ENCODE measurements around the gene HNRNPF.

Gene HNRNPF

DNA sequence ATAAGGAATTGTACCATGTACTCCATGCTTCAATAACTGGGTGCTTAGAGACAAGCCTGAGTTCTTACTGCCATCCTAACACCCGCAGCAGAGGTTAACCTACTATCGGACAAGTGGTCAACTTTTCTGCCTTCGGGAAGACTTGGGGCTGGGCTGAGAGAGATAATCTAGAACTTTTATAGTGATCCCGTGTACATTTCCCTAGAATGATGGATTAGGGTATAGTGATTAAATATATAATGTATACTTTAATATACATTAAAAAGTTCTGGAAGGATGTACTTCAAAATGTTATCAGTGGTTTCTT is 12.2 kb upstream of the HNRNPF start:
- DNase-seq: no peak

DNA sequence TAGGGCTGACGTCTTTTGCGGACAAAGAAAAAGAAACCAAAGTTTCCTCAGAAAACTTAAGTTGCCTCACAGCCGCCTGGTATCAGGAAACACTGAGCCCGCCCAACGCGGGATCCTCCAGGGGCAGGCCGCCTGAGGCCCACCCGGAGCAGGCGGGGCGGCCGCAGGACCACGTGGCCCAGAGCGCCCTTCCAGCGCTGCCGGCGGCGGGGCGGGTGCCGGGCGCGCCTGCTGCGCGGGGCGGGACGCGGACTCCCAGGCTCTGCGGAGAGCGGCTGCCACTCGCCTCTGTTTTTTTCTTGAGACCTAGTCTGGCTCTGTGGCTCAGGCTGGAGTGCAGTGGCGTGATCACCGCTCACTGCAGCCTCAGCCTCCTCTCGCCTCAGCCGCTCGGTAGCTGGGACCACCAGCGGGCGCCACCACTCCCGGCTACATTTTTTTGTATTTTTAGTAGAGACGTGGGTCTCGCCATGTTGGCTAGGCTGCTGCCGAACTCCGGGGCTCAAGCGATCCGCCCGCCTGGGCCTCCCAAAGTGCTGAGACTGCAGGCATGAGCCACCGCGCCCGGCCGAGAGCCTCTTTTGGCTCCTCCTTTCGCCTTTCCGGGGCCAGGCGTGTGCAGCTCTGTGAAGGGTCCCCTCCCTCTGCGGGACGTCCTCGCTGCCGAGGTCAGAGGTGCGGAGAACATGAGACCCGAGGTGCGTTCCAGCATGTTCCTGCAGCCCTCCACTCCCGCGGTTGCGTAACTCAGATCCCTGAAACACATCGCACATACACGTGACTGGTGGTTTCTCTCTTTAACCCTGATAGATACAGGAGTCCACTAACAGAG is 11.6 kb upstream of the HNRNPF start:
- peak; percentile 95 to 96 for DNase-seq

DNA sequence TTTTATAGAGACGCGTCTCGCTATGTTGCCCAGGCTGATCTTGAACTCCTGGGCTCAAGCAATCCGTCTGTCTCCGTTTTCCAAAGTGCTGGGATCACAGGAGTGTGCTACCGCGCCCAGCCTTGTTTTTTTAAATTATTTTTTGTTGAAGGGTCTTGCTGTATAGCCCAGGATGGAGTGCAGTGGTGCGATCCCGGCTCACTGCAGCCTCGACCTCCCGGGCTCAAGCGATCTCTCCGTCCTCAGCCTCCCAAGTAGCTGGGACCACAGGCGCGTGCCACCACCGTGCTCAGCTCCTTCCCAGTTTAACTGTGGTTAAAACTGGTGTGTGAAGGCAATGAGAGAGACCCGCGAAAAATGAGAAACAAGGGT is 11.0 kb upstream of the HNRNPF start:
- DNase-seq: no peak

DNA sequence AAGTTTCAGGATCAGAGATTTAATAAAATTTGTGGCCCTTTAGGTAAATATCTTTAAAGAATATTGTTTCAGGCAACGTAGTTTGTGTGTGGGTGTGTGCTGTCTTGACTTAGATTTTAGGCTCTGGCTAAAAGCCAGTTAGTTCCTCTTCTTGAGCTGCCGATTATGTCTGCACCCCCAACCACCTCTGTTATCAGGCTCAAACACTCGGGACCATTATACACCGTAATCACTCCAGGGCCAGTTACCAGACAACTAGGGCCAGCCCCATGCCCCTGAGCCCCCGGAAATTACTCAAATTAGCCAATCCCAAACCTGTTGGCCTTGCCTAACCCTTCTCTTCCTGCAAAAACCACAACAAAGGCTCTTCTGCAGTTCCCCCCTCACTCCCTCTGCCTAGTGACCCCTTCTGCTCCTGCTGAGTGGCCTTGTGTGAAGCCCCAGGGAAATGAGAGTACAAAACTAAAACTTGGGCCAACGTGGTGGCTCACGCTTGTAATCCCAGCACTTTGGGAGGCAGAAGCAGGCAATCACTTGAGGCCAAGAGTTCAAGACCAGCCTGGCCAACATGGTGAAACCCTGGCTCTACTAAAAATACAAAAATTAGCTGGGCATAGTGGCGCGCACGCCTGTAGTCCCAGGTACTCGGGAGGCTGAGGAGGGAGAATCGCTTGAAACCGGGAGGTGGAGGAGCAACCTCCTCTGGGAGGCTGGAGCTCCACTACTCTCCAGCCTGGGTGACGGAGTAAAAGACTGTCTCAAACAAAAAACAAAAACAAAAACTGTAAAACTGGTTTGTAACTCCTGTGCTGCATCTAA is 9.2 kb upstream of the HNRNPF start:
- peak; percentile 68 to 75 for DNase-seq

DNA sequence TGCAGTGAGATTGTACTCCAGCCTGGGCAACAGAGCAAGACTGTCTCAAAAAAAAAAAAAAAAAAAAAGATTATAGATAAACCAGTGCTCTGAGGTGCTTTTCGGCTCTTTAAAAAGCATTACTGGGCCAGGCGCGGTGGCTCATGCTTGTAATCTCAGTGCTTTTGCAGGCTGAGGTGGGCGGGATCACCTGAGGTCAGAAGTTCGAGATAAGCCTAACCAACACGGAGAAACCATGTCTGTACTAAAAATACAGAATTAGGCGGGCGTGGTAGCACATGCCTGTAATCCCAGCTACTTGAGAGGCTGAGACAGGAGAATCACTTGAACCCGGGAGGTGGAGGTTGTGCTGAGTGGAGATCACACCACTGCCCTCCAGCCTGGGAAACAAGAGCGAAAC is 6.6 kb upstream of the HNRNPF start:
- no peak for DNase-seq

DNA sequence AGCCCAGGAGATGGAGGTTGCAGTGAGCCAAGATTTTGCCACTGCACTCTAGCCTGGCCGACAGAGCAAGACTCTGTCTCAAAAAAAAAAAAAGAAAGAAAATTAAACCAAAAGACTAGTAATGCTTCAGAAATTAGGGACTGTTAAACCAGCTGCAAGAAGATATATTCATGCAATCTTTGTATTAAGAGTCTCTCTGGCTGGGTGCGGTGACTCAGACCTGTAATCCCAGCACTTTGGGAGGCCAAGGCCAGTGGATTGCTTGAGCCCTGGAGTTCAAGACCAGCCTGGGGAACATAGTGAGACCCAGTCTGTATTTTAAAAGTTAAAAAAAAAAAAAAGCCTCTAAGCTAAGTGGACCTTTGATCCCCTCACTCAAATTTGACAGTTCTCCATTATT is 2.5 kb upstream of the HNRNPF start:
- DNase-seq: no peak

DNA sequence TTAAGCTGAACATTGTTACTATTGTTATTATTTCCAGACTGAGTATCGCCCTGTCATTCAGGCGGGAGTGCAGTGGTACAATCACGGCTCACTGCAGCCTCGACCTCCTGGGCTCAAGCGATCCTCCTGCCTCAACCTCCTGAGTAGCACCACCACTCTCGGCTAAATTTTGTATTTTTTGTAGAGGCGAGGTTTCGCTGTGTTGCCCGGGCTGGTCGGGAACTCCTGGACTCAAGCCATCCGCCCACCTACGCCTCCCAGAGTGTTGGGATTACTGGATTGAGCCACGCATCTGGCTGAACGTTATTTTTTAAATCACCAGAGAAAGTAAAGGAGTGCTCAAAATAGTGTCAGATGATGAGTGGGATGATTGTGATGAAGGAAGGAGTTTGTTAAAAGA is 1.4 kb upstream of the HNRNPF start:
- DNase-seq: no peak

DNA sequence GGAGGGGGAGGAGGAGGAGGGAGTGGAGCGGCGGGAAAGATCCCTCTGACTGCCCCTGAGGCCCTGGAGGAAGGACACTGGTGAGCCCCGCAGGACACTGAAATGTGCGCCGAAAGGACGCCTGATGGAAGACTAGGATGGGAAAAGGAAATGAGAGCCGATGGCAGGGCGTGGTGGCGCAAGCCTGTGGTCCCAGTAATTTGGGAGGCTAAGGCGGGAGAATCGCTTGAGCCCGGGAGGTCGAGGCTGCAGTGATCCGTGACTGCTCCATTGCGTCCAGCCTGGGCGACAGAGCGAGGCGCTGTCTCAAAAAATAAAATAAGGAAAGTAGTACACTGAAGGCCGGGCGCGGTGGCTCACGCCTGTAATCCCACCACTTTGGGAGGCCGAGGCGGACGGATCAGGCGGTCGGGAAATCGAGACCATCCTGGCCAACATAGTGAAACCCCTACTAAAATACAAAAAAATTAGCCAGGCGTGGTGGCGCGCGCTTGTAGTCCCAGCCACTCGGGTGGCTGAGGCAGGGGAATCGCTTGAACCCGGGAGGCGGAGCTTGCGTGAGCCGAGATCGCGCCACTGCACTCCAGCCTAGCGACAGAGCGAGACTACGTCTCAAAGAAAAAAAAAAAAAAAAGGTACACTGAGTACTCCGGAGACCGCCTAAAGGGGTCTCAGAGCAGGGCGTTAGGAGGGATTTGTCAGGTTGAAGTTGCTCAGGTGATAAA is 561 bp upstream of the HNRNPF start:
- DNase-seq: peak; percentile 40 to 46

DNA sequence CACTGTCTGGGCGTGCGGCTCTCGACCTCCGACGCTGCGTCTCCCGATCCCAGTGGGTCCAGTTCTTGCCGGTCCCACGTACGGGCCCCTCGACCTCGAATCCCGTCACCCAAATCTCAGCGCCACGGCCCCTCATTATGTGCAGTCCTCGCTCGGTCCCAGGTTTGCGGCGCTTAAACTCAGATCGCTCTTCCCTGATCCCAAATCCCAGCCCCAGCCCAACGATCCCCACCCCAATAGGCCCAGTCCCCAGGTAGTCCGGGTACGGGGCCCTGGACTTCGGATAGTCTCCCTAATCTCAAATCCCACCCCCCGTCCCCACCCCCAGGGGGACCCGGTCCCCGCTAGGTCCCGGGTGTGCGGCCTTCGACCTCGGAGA is 666 bp downstream of the HNRNPF start:
- no peak for DNase-seq

DNA sequence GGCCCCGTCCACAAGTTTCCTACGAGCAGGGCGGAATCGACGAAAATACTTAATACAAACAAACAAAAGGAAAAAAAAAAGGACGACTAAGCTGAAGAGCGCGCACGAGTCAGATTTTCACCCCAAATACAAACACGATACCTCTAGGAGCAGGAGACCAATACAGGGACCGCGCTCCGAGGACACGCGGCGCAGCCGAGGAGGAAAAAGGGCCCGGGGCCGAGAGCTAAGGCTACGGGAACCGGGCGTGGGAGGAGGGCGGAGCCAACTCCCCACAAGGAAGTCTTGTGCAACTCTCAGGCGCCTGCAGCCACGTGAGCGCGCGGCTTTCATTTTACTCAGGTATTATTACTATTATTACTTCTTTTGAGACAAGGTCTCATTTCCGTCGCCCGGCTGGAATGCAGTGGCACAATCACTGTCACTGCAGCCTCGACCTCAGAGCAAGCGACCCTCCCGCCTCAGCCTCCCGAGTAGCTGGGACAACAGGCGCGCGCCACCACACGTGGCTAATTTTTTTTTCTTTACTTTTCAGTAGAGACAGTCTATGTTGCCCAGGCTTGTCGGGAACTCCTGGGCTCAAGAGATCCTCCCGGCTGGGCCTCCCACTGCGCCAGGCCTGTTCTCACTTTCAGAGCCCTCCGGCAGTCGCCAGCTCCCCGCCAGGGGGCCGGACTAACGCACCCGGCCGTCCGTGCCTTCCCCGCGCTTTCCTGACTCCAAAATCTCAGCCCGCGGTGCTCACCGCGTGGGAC is 1.2 kb downstream of the HNRNPF start:
- DNase-seq: peak; percentile 92 to 97

DNA sequence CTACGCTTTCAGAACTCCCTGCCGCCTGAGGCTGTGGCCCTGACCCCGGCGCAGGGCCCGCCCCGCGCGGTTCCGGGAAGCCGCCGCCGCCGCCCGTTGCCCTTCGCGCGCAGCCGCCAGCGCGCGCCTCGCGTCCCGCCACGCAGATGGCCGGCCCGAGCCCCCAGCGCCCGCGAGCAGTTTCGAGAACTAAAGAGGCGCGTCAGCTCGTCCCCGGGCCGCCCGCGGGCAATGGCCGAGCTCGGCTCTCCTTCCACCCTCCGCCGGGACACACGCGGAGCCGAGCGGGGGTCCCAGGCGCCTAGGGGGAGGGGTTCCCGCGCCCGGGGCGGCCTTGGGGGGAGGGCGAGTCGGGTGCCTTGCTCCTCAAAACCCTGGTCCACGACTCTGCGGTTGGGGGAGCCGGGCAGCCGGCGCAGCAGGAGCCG is 1.8 kb downstream of the HNRNPF start:
- peak; percentile 54 to 66 for DNase-seq

DNA sequence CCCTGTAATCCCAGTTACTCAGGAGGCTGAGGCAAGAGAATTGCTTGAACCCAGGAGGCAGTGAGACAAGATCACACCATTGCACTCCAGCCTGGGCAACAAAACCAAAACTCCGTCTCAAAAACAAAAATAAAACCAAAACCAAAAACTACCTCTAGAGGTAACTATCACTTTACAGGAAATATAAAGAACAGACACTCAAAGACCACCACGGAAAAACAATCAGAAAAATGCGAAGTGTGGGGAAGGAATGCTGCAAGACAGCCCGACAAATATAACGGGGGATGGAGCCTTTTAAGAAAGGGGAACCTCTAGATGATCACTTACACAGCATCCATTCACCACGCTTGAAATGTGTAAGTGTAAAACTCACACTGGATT is 4.3 kb downstream of the HNRNPF start:
- peak in 1 of 2 donors; percentile 23 for DNase-seq

DNA sequence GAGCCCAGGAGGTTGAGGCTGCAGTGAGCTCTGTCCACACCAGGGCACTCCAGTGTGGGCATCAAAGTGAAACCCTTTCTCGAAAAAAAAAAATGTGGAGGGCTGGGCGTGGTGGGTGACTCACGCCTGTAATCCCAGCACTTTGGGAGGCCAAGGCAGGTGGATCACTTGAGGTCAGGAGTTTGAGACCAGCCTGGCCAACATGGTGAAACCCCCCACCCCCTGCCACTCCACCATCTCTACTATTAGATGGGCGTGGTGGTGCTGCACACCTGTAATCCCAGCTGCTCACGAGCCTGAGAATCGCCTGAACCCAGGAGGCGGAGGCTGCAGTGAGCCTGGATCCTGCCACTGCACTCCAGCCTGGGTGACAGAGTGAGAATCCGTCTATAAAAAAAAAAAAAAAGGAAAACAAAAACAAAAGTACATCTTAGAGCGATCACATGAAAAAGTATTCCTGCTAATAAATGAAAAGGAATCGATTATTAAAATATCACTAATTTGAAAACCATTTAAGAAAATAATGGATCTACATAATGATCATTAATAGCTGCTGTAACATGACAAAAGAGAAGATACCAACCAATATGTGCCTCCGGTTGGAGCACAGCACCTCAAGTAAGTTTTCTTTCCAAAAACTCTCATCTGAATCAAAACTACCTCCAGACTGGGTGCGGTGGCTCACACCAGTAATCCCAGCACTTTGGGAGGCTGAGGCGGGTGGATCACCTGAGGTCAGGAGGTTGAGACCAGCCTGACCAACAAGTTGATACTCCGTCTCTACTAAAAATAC is 4.9 kb downstream of the HNRNPF start:
- no peak for DNase-seq

DNA sequence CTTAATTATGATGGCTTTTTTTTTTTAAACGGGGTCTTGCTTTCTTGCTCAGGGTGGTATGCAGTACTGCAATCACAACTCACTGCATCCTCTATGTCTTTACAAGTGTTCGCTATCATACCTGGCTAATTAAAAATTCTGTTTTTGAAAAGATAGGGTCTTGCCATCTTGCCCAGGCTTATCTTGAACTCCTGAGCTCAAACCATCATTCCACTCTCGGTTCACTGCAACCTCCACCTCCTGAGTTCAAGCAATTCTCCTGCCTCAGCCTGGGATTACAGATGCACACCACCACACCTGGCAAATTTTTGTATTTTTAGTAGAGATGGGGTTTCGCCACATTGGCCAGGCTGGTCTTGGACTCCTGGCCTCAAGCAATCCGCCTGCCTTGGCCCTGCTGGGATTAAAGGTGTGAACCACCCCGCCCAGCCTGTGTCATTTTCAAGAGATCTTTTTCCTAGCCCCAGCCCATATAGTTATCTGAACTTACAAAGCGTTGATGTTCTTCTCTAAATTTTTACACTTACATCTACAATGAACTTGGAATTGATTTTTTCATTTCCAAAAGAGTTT is 6.0 kb downstream of the HNRNPF start:
- no peak for DNase-seq

DNA sequence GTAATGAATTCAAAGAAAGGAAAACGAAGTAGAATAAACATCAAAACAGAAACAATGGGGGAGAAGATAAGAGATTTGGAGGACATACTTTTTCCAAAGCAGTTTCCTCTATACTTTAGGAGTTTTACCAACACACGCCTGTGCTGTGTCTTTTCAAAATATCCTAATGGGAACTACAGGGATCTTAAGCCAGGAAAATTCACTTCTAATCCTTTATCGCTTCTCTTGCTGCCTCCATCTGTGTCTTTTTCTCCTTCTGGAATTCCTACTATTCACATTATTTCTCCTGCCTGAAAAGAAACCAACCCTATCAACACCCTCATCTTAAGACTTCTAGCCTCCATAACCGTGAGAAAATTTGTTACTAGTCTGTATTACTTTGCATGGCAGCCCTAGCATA is 6.8 kb downstream of the HNRNPF start:
- DNase-seq: no peak

DNA sequence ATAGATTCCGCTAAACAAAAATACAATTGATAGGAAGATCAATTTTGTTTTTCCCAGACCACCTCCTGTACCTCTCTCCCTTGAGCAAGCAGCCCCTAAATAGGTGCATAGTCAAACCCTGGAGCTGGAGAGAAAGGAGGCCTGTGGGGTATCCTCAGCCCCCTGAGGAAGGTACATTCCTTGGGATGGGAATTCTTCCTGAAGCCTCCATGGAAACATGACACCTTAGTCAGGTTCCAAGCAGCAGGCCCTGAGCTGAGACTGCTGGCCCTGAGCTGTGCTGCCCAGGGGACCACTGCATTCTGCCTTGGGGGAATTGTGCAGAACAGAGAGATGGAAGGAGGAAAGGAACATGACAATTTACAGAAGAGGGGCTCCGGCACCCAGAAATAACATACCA is 7.4 kb downstream of the HNRNPF start:
- DNase-seq: no peak

DNA sequence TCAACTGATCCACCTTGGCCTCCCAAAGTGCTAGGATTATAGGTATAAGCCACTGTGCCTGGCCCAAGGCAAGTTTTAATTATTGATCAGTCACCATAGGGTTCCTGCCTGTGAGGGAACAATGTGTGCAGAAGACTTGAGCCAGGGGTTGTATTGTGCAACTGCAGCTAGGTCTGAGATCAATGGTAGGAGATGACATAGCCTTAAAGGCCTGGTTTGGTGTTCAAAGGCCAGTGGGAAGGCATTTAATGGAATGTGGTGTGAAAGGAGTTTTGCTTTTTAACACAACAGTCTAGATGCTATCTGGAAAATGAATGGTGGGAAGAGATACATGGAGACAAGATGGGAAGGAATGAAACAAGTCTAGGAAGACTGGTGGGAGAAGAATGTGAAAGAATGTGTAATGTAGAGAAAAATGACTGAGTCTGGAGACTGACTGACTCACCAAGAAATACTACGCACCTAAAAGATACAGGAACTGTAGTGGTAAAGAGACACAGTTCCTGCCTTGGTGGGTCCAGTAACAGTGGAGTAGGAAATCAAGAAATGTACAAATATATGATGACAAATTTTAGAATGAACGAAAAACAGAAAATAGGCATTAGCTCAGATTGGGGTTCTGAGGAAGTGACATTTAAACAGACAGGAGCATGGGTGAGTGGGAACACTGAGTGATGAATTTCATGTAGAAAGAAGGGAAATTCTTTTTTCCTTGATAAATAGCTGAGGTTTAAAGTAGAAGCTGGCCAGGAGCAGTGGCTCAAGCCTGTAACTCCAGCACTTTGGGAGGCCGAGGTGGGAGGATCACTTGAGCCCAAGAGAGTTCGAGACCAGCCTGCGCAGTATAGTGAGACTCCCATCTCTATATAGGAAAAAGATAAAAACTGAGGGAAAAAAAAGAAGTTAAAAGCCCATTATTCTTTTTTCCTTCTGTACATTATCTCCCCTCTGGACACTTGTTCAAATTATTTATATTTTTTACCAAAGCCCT is 9.4 kb downstream of the HNRNPF start:
- DNase-seq: peak; percentile 29 to 39

DNA sequence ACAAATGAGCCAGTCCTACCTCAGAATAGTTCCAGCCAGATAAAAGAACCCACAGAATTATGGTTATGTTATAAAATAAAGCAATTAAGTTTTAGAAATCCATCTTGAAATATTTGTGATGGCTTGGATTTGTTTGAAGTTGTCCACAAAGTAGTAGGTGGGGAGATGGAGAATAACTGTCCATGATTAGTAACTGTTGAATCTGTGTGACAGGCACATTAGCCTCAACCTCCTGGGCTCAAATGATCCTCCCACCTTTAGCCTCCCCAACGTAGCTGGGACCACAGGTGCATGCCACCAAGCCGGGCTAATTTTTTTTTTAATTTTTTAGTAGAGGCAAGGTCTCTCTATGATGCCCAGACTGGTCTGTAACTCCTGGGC is 10.1 kb downstream of the HNRNPF start:
- no peak for DNase-seq

DNA sequence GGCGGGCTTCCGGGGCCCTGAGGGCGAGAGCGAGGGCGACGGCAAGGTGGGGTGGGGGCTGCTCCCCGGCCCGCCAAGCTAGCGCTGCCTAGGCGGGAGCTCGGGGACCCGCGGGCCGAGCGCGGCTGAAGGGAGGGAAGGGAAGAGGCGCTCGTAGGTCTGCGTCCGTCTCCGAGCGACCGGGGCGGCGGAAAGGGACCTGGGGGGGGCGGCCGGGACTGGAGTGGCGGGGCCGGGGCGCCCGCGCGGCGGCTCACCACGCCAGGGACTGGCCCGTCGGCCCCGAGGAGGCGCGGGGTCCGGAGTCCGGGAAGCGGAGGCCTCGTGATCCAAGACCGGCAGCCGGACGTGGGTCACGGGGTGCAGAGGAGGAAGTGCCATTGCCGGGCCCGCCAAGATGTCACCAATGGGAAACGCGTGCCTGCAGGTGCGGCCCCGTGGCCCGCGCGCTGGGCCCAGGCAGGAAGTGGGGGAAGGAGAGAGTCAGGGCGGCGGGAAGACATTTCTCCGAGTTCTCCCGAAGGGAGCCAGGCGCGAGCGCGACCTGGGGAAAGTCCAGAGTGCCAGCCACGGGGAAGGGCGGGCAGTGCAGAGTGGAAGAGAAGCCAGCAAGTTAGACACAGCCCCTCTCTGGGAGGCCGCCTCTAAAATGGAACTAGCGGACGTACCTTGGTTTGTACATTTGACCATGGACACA is 11.9 kb downstream of the HNRNPF start:
- DNase-seq: peak; percentile 88 to 90

All from inflammatory macrophage (primary cell).